HepG2 (cell line): ENCODE measurements around the gene ATP5F1E. TPM values are rescaled to one million over a fixed set of nuclear protein-coding genes. Genes with fewer than 3 reads are reported as not detected.
A peak's percentile ranks its signal among the peaks of the same experiment; 100 is the strongest.

Experiments used
- AHDC1 ChIP-seq: sonication (generic); formaldehyde crosslinking; IDR thresholded peaks from 2 replicates; pipeline ENCODE4 v1.5.1; 2020; ENCODE audit warnings: mild to moderate bottlenecking, missing genetic modification reagents, borderline replicate concordance
- ATM ChIP-seq: fragments of 450-650 bp; IDR thresholded peaks from 2 replicates; pipeline ENCODE4 v1.7.1; 2017; ENCODE audit warnings: mild to moderate bottlenecking, borderline replicate concordance
- FOXA1 ChIP-seq, 2 experiments: fragments of 450-650 bp in 1 of 2; sonication (generic) in 1 of 2; formaldehyde crosslinking in 1 of 2; IDR thresholded peaks; 2 replicates each; pipeline versions ENCODE4 v1.4.0 to v1.6.1; 2016 to 2020; ENCODE audit warnings: missing genetic modification reagents in 1 of 2
- ISL2 ChIP-seq: sonication (generic); formaldehyde crosslinking; IDR thresholded peaks from 2 replicates; pipeline ENCODE4 v1.5.0; 2020; ENCODE audit warnings: missing genetic modification reagents
- MTERF4 ChIP-seq: sonication (generic); formaldehyde crosslinking; IDR thresholded peaks from 2 replicates; pipeline ENCODE4 v1.8.0; 2023; ENCODE audit warnings: mild to moderate bottlenecking, missing genetic modification reagents
- NFRKB ChIP-seq: fragments of 450-650 bp; IDR thresholded peaks from 2 replicates; pipeline ENCODE4 v1.6.1; 2017
- TARDBP ChIP-seq: sonication (generic); formaldehyde crosslinking; IDR thresholded peaks from 2 replicates; pipeline ENCODE4 v1.8.0; 2022; ENCODE audit warnings: mild to moderate bottlenecking, missing genetic modification reagents
- TCF7 ChIP-seq: sonication (generic); IDR thresholded peaks from 2 replicates; pipeline ENCODE4 v1.6.1; 2016; ENCODE audit warnings: antibody characterized with exemption, low read depth
- XBP1 ChIP-seq: sonication (generic); formaldehyde crosslinking; IDR thresholded peaks from 2 replicates; pipeline ENCODE4 v1.5.0; 2020; ENCODE audit warnings: missing genetic modification reagents
- ZBTB4 ChIP-seq: sonication (generic); formaldehyde crosslinking; IDR thresholded peaks from 2 replicates; pipeline ENCODE4 v1.4.0; 2020; ENCODE audit warnings: missing genetic modification reagents, mild to moderate bottlenecking, borderline replicate concordance
- ZFP36L1 ChIP-seq: sonication (generic); formaldehyde crosslinking; IDR thresholded peaks from 2 replicates; pipeline ENCODE4 v1.8.0; 2022; ENCODE audit warnings: mild to moderate bottlenecking, missing genetic modification reagents, moderate library complexity
- ZNF501 ChIP-seq: sonication (generic); formaldehyde crosslinking; IDR thresholded peaks from 2 replicates; pipeline ENCODE4 v1.5.1; 2020; ENCODE audit warnings: mild to moderate bottlenecking, moderate library complexity, missing genetic modification reagents
- ZNF850 ChIP-seq: sonication (generic); formaldehyde crosslinking; conservative IDR thresholded peaks from 2 replicates; pipeline ENCODE4 v1.9.0; 2021; ENCODE audit warnings: mild to moderate bottlenecking, missing genetic modification reagents
- polyA plus RNA-seq, 8 experiments: library from polyadenylated mRNA; depleted of rRNA in 3 of 8; stranded (reverse) in 7 of 8; unstranded in 1 of 8; fragments of >200 nt; fragmentation: Illumina TruSeq in 4 of 8; extraction: Trizol in 4 of 8; gene quantifications; 2 replicates each; pipeline versions ENCODE4 v1.2.1 to v1.2.3, GENCODE V29; 2011 to 2016; ENCODE audit warnings: low read depth in 4 of 8, missing spikeins in 1 of 8, mixed read lengths in 1 of 8; ENCODE audit not compliant: insufficient read depth in 1 of 8
- total RNA-seq, 5 experiments: library from RNA; depleted of rRNA; stranded (reverse); fragments of >200 nt; fragmentation: Illumina TruSeq; extraction: Trizol; gene quantifications; 2 replicates each; pipeline ENCODE4 v1.2.3, GENCODE V29; 2016; ENCODE audit warnings: low read depth in 1 of 5
- TF ChIP-seq, protein P1 (sequence below): sonication (generic); formaldehyde crosslinking; conservative IDR thresholded peaks from 2 replicates; pipeline ENCODE4 v1.8.0; 2022; ENCODE audit warnings: low read depth, missing genetic modification reagents
- TF ChIP-seq, protein P2 (sequence below): sonication (generic); formaldehyde crosslinking; IDR thresholded peaks from 2 replicates; pipeline ENCODE4 v1.5.1; 2020; ENCODE audit warnings: missing genetic modification reagents, mild to moderate bottlenecking, borderline replicate concordance

Gene ATP5F1E
- total and polyA plus RNA-seq, 2 of the 13 experiments (the other 11 are each of a cell fraction or from before 2014, with no cell fraction given), result 121 to 134 TPM

DNA sequence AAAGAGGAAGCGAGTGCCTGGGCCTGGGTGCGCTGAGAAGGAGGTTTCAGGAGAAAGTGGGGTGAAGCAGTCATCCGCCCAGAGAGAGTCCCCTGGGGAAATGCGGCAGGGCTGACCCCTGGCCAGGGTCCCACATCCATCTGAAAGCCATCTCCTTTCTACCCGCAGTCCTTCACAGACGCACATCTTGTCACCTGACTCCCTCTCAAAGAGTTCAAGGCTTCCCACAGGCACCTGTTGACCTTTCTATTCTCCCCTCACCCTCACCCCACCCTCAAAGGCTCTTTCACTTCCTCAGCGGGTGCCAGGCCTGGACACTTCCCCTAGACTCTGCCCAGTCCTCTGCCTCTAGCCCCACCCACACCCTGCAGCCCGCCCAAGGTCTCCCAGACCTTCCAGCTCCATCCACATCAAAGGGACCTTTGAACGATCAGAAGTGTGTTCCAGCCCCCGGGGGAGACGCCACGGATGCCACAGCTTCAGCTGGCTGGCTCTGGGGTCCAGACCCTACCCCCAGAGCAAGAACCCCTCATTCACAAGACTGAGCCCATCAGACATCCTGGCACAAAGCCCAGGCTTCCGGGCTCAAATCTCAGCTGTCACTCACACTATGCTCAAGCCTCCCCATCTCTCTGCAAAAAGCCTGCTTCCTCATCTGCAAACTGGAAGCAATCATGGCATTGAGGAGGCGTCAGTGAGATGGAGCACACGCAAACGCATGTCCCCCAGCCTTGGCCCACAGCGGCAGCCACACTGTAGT lies 27.2 kb downstream of the ATP5F1E start (continued):
- TF ChIP-seq AHDC1 (CRISPR knock-in tag) (peak; percentile 35; the same call in 1 of the 2 replicates), ZBTB4 (CRISPR knock-in tag) (no peak), ZFP36L1 (CRISPR knock-in tag) (0 out of 2 replicates have a peak, but pooled peaks have one; percentile 59), ZNF501 (CRISPR knock-in tag) (peak; percentile 85), FOXA1 (IDR thresholded peaks at IDR 0.05) (no peak), FOXA1 (CRISPR knock-in tag; IDR thresholded peaks at IDR 0.05) (peak; percentile 2; the same call in 1 of the 2 replicates), NFRKB (no peak), ATM (no peak), XBP1 (no peak), ZNF850 (CRISPR knock-in tag) (no peak), TCF7 (peak; percentile 74), ISL2 (0 out of 2 replicates have a peak, but pooled peaks have one; percentile 45), MTERF4 (CRISPR knock-in tag) (no peak), TARDBP (CRISPR knock-in tag) (peak; percentile 73; the same call in 1 of the 2 replicates)
- TF ChIP-seq, protein P1, sequence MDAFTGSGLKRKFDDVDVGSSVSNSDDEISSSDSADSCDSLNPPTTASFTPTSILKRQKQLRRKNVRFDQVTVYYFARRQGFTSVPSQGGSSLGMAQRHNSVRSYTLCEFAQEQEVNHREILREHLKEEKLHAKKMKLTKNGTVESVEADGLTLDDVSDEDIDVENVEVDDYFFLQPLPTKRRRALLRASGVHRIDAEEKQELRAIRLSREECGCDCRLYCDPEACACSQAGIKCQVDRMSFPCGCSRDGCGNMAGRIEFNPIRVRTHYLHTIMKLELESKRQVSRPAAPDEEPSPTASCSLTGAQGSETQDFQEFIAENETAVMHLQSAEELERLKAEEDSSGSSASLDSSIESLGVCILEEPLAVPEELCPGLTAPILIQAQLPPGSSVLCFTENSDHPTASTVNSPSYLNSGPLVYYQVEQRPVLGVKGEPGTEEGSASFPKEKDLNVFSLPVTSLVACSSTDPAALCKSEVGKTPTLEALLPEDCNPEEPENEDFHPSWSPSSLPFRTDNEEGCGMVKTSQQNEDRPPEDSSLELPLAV, result no peak
- TF ChIP-seq, protein P2, sequence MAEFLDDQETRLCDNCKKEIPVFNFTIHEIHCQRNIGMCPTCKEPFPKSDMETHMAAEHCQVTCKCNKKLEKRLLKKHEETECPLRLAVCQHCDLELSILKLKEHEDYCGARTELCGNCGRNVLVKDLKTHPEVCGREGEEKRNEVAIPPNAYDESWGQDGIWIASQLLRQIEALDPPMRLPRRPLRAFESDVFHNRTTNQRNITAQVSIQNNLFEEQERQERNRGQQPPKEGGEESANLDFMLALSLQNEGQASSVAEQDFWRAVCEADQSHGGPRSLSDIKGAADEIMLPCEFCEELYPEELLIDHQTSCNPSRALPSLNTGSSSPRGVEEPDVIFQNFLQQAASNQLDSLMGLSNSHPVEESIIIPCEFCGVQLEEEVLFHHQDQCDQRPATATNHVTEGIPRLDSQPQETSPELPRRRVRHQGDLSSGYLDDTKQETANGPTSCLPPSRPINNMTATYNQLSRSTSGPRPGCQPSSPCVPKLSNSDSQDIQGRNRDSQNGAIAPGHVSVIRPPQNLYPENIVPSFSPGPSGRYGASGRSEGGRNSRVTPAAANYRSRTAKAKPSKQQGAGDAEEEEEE, result no peak
